ENCODE measurements around the gene CD58. TPM values are rescaled to one million over a fixed set of nuclear protein-coding genes. Genes with fewer than 3 reads are reported as not detected.

The CD58 gene
- total RNA-seq, 4 donors from 2014 or later: 25.3 to 40.9 (median 28.9) TPM

GRCh38 chr1:116495535-116495934, 75.3 kb downstream of the CD58 start:
- 20 to 24% methylated on average over 4 of the region's 4 CpGs for WGBS, 2 donors
- no peak for TF ChIP-seq POLR2A (IDR thresholded peaks at IDR 0.05)
- TF ChIP-seq, protein P1, sequence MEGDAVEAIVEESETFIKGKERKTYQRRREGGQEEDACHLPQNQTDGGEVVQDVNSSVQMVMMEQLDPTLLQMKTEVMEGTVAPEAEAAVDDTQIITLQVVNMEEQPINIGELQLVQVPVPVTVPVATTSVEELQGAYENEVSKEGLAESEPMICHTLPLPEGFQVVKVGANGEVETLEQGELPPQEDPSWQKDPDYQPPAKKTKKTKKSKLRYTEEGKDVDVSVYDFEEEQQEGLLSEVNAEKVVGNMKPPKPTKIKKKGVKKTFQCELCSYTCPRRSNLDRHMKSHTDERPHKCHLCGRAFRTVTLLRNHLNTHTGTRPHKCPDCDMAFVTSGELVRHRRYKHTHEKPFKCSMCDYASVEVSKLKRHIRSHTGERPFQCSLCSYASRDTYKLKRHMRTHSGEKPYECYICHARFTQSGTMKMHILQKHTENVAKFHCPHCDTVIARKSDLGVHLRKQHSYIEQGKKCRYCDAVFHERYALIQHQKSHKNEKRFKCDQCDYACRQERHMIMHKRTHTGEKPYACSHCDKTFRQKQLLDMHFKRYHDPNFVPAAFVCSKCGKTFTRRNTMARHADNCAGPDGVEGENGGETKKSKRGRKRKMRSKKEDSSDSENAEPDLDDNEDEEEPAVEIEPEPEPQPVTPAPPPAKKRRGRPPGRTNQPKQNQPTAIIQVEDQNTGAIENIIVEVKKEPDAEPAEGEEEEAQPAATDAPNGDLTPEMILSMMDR (IDR thresholded peaks at IDR 0.05): no peak
- DNase-seq (ENCODE audit: low spot score in 2 of 2): no peak
- intact Hi-C loops (cut with DNase I; ENCODE audit: low total_unique reads): loop anchor here (10.0 kb wide), 1 partner anchor 131 kb away; no protein-coding TSS in a partner anchor
- H3K4me3 ChIP-seq (ENCODE audit: low read depth, poor library complexity, severe bottlenecking): no peak overlapping the region

- DNase-seq (ENCODE audit: low spot score in 2 of 2): no peak
- no peak overlapping the region for H3K4me3 ChIP-seq (ENCODE audit: low read depth, poor library complexity, severe bottlenecking)
- no peak for TF ChIP-seq POLR2A (IDR thresholded peaks at IDR 0.05)
- TF ChIP-seq, protein P1 (IDR thresholded peaks at IDR 0.05): no peak
- 79 to 88% methylated on average over 2 of the region's 2 CpGs for WGBS, 2 donors
- intact Hi-C loops (cut with DNase I; ENCODE audit: low total_unique reads): loop anchor here (10.0 kb wide), 1 partner anchor 130 kb away; no protein-coding TSS in a partner anchor
These were observed 76.1 kb downstream of the CD58 start for GRCh38 chr1:116494745-116495144.

- WGBS, 2 donors: 81 to 90% methylated on average over 12 of the region's 12 CpGs
- intact Hi-C loops (cut with DNase I; ENCODE audit: low total_unique reads): loop anchor here (10.0 kb wide), 1 partner anchor 130 kb away; no protein-coding TSS in a partner anchor
These were observed 76.5 kb downstream of the CD58 start for GRCh38 chr1:116494353-116494692.

GRCh38 chr1:116493484-116494352, 77.1 kb downstream of the CD58 start:
- WGBS, 2 donors: 91 to 96% methylated on average over 29 of the region's 29 CpGs
- H3K4me3 ChIP-seq (ENCODE audit: low read depth, poor library complexity, severe bottlenecking): no peak overlapping the region
- intact Hi-C loops (cut with DNase I; ENCODE audit: low total_unique reads): loop anchor here (10.0 kb wide), 1 partner anchor 129 kb away; no protein-coding TSS in a partner anchor
- TF ChIP-seq, protein P1 (IDR thresholded peaks at IDR 0.05): no peak
- no peak for TF ChIP-seq POLR2A (IDR thresholded peaks at IDR 0.05)
- DNase-seq (ENCODE audit: low spot score in 2 of 2): no peak

More at GRCh38 chr1:116494353-116494692, 76.5 kb downstream of the CD58 start:
- H3K4me3 ChIP-seq (ENCODE audit: low read depth, poor library complexity, severe bottlenecking): no peak overlapping the region
- TF ChIP-seq POLR2A (IDR thresholded peaks at IDR 0.05): no peak
- no peak for DNase-seq (ENCODE audit: low spot score in 2 of 2)

- intact Hi-C loops (cut with DNase I; ENCODE audit: low total_unique reads): loop anchor here (10.0 kb wide), 1 partner anchor 128 kb away; no protein-coding TSS in a partner anchor
- WGBS, 2 donors: 97% methylated on average over 7 of the region's 7 CpGs
- TF ChIP-seq POLR2A (IDR thresholded peaks at IDR 0.05): no peak
- TF ChIP-seq, protein P1 (IDR thresholded peaks at IDR 0.05): no peak
These were observed 77.8 kb downstream of the CD58 start for GRCh38 chr1:116493036-116493435.

GRCh38 chr1:116492358-116492811, 78.4 kb downstream of the CD58 start:
- TF ChIP-seq, protein P1 (IDR thresholded peaks at IDR 0.05): no peak
- no peak for TF ChIP-seq POLR2A (IDR thresholded peaks at IDR 0.05)
- intact Hi-C loops (cut with DNase I; ENCODE audit: low total_unique reads): loop anchor here (10.0 kb wide), 1 partner anchor 128 kb away; no protein-coding TSS in a partner anchor
- no peak for DNase-seq (ENCODE audit: low spot score in 2 of 2)
- H3K4me3 ChIP-seq (ENCODE audit: low read depth, poor library complexity, severe bottlenecking): no peak overlapping the region
- 82 to 90% methylated on average over 4 of the region's 4 CpGs for WGBS, 2 donors

More at GRCh38 chr1:116493036-116493435, 77.8 kb downstream of the CD58 start:
- no peak for DNase-seq (ENCODE audit: low spot score in 2 of 2)
- H3K4me3 ChIP-seq (ENCODE audit: low read depth, poor library complexity, severe bottlenecking): no peak overlapping the region
